GM21528 (cell line): ENCODE measurements around the gene LRRN4.

ENCODE experiments used
- ATAC-seq: cut with Tn5 transposase; IDR thresholded peaks from one replicate; pipeline ENCODE4 v1.9.1; 2021; ENCODE audit warnings: mild to moderate bottlenecking, moderate library complexity; ENCODE audit not compliant: unreplicated experiment, low FRiP score

LRRN4 gene

GRCh38 chr20:6053776-6054688 lies at the start of gene LRRN4:
LRRN4 (minus strand) TSS chr20:6054060; CDS start chr20:6052799, 1,261 bp downstream.
- ATAC-seq, result no peak

GRCh38 chr20:6103301-6103700 lies 49.4 kb upstream of the LRRN4 start:
- no peak for ATAC-seq

- no peak for ATAC-seq
Measured at GRCh38 chr20:6101346-6101745, 47.5 kb upstream of the LRRN4 start.

- no peak for ATAC-seq
Measured at GRCh38 chr20:6100246-6100645, 46.4 kb upstream of the LRRN4 start.

GRCh38 chr20:6099819-6100218 lies 46.0 kb upstream of the LRRN4 start:
- ATAC-seq, result no peak

- no peak for ATAC-seq
Measured at GRCh38 chr20:6095409-6095808, 41.5 kb upstream of the LRRN4 start.

- ATAC-seq, result no peak
Measured at GRCh38 chr20:6094565-6094964, 40.7 kb upstream of the LRRN4 start.

- no peak for ATAC-seq
Measured at GRCh38 chr20:6094063-6094462, 40.2 kb upstream of the LRRN4 start.

- ATAC-seq, result no peak
Measured at GRCh38 chr20:6091661-6092060, 37.8 kb upstream of the LRRN4 start.

- no peak for ATAC-seq
Measured at GRCh38 chr20:6086868-6087267, 33.0 kb upstream of the LRRN4 start.

GRCh38 chr20:6083926-6084325 lies 30.1 kb upstream of the LRRN4 start:
- no peak for ATAC-seq

GRCh38 chr20:6081236-6081635 lies 27.4 kb upstream of the LRRN4 start:
- ATAC-seq, result no peak

GRCh38 chr20:6079016-6079415 lies 25.2 kb upstream of the LRRN4 start:
- ATAC-seq, result no peak

- no peak for ATAC-seq
Measured at GRCh38 chr20:6075428-6076219, 21.8 kb upstream of the LRRN4 start.

- ATAC-seq, result no peak
Measured at GRCh38 chr20:6074784-6075183, 20.9 kb upstream of the LRRN4 start.

GRCh38 chr20:6074145-6074561 lies 20.3 kb upstream of the LRRN4 start:
- no peak for ATAC-seq

GRCh38 chr20:6070829-6071695 lies 17.2 kb upstream of the LRRN4 start:
- no peak for ATAC-seq

- no peak for ATAC-seq
Measured at GRCh38 chr20:6069669-6070068, 15.8 kb upstream of the LRRN4 start.

GRCh38 chr20:6067763-6068318 lies 14.0 kb upstream of the LRRN4 start:
- ATAC-seq, result no peak

- no peak for ATAC-seq
Measured at GRCh38 chr20:6066582-6066981, 12.7 kb upstream of the LRRN4 start.
